K562 (cell line): ENCODE data around the gene GOLGA2. TPM values are rescaled to one million over a fixed set of nuclear protein-coding genes. Genes with fewer than 3 reads are reported as not detected.

ENCODE experiments used
- ATAC-seq: fragments of 200-7000 bp; cut with Tn5 transposase; 3 replicates; pipeline ENCODE4 v1.9.1; 2020; ENCODE audit warnings: moderate library complexity
- BruUV-seq: library from RNA; stranded (reverse); fragments of 400-500 nt; replicated peaks from 2 replicates; lab custom pipeline; 2021; lab: Mats Ljungman, UMichigan
- CTCF ChIA-PET: fragments of 300-600 bp; formaldehyde crosslinking; extraction: SDS; loops from one replicate; lab custom pipeline; 2021; ENCODE audit warnings: low intra/inter-chr PET ratio; lab: Yijun Ruan, JAX
- POLR2A ChIA-PET: fragments of 300-600, 350-650 bp; sonication (Branson Sonifier 250); formaldehyde crosslinking; extraction: SDS; loops from one replicate; lab custom pipeline; 2021; ENCODE audit warnings: antibody characterized with exemption, inconsistent platforms; lab: Yijun Ruan, JAX
- DNase-seq, 4 experiments: peaks; one replicate each; pipeline versions ENCODE4 v3.0.0 to v3.0.0-alpha.2; 2011 to 2018; ENCODE audit warnings: low spot score in 3 of 4, mixed read lengths in 3 of 4; ENCODE audit errors: extremely low read depth in 1 of 4
- FAIRE-seq: peaks from 2 replicates; lab custom pipeline; 2011; peaks lifted over from hg19 to GRCh38; lab: Jason Lieb, UNC
- H2AFZ ChIP-seq: 2 replicates; pipeline ENCODE4 v1.6.0; 2011; ENCODE audit warnings: low read depth, low read length, control low read depth, inconsistent platforms
- H3K27ac ChIP-seq: fragments of 200-600 bp; 3 replicates; pipeline ENCODE4 v1.8.0; 2011; ENCODE audit warnings: low read depth, mild to moderate bottlenecking, control low read depth, inconsistent platforms, low read length, moderate library complexity, mixed read lengths; ENCODE audit errors: extremely low read depth
- H3K27me3 ChIP-seq, 2 experiments: fragments of 300-600 bp in 1 of 2; 2 replicates in 1 of 2; 3 replicates in 1 of 2; pipeline versions ENCODE4 v1.6.0 to v1.8.0; 2011; ENCODE audit warnings: inconsistent platforms in 2 of 2, low read length in 2 of 2, mild to moderate bottlenecking in 1 of 2, mixed read lengths in 1 of 2, moderate library complexity in 1 of 2; ENCODE audit not compliant: control insufficient read depth in 2 of 2, insufficient read depth in 2 of 2
- H3K36me3 ChIP-seq: fragments of 300-600 bp; 3 replicates; pipeline ENCODE4 v1.8.0; 2011; ENCODE audit warnings: mild to moderate bottlenecking, low read length, inconsistent platforms; ENCODE audit not compliant: control insufficient read depth, insufficient read depth
- H3K4me1 ChIP-seq, 2 experiments: fragments of 200-600 bp in 1 of 2; replicated peaks in 1 of 2; 2 replicates in 1 of 2; 3 replicates in 1 of 2; pipeline versions ENCODE4 v1.5.1 to v1.8.0; 2011; ENCODE audit warnings: inconsistent platforms in 2 of 2, low read length in 2 of 2, mild to moderate bottlenecking in 1 of 2, mixed read lengths in 1 of 2, moderate library complexity in 1 of 2; ENCODE audit not compliant: control insufficient read depth in 2 of 2, insufficient read depth in 2 of 2
- H3K4me2 ChIP-seq: 2 replicates; pipeline ENCODE4 v1.6.1; 2011; ENCODE audit warnings: low read length, control low read depth, inconsistent platforms, mixed read lengths; ENCODE audit not compliant: insufficient read depth
- H3K4me3 ChIP-seq: fragments of 200-600 bp; sonication (generic), shearing (Covaris generic); 2 replicates; pipeline ENCODE4 v1.5.1; 2016; ENCODE audit warnings: control low read depth, inconsistent platforms
- H3K79me2 ChIP-seq: fragments of 200-600 bp; 3 replicates; pipeline ENCODE4 v1.8.0; 2011; ENCODE audit warnings: low read length, inconsistent platforms; ENCODE audit not compliant: control insufficient read depth, insufficient read depth
- H3K9ac ChIP-seq, 2 experiments: 2 replicates each; pipeline versions ENCODE4 v1.6.0 to v1.6.1; 2011; ENCODE audit warnings: low read depth in 2 of 2, low read length in 2 of 2, control low read depth in 1 of 2, inconsistent platforms in 1 of 2, mild to moderate bottlenecking in 1 of 2, mixed read lengths in 1 of 2; ENCODE audit not compliant: insufficient read depth in 1 of 2
- H3K9me1 ChIP-seq: one replicate; pipeline ENCODE4 v1.6.0; 2011; ENCODE audit warnings: inconsistent platforms, mild to moderate bottlenecking, low read length, moderate library complexity; ENCODE audit not compliant: control insufficient read depth, insufficient read depth
- H3K9me3 ChIP-seq: replicated peaks from 2 replicates; pipeline ENCODE4 v1.5.1; 2011; ENCODE audit warnings: low read depth, low read length, inconsistent platforms; ENCODE audit not compliant: control insufficient read depth, insufficient read depth
- H4K20me1 ChIP-seq: replicated peaks from 2 replicates; pipeline ENCODE4 v1.6.1; 2011; ENCODE audit warnings: low read length, inconsistent platforms, mixed read lengths; ENCODE audit not compliant: control insufficient read depth, insufficient read depth
- CCNT2 ChIP-seq: IDR thresholded peaks from 2 replicates; pipeline ENCODE4 v1.6.1; 2011; ENCODE audit warnings: borderline replicate concordance, low read depth, mild to moderate bottlenecking, moderate library complexity, mixed read lengths, low read length; ENCODE audit not compliant: insufficient read length; ENCODE audit errors: extremely low read depth
- HDAC2 ChIP-seq: fragments of 450-650 bp; IDR thresholded peaks from 2 replicates; pipeline ENCODE4 v1.6.1; 2016; ENCODE audit warnings: mild to moderate bottlenecking
- MCM7 ChIP-seq, 2 experiments: fragments of 450-650 bp; IDR thresholded peaks; 2 replicates each; pipeline ENCODE4 v1.6.1; 2016 to 2018
- NFE2L1 ChIP-seq: fragments of 450-650 bp; IDR thresholded peaks from 2 replicates; pipeline ENCODE4 v1.6.1; 2016; ENCODE audit warnings: missing genetic modification characterization, low read depth, mild to moderate bottlenecking, missing compliant biosample characterization, moderate library complexity, borderline replicate concordance
- RBM14 ChIP-seq: fragments of 200-400 bp; formaldehyde crosslinking; IDR thresholded peaks from 2 replicates; pipeline ENCODE4 v1.6.1; 2018; ENCODE audit warnings: low read depth, mild to moderate bottlenecking, low read length, moderate library complexity, borderline replicate concordance; ENCODE audit not compliant: insufficient read depth
- RHOXF2B ChIP-seq: fragments of 250-450 bp; sonication (Bioruptor Pico); conservative IDR thresholded peaks from 2 replicates; pipeline ENCODE4 v1.5.1; 2021
- SMAD4 ChIP-seq: fragments of 250-450 bp; sonication (Bioruptor Pico); conservative IDR thresholded peaks from 2 replicates; pipeline ENCODE4 v1.8.0; 2021; ENCODE audit warnings: inconsistent platforms, mild to moderate bottlenecking, moderate library complexity
- SP2 ChIP-seq: IDR thresholded peaks from 2 replicates; pipeline ENCODE4 v1.6.1; 2011; ENCODE audit warnings: mild to moderate bottlenecking, low read depth, low read length, moderate library complexity; ENCODE audit not compliant: poor library complexity, severe bottlenecking; ENCODE audit errors: extremely low read depth
- U2AF2 ChIP-seq: fragments of 200-400 bp; formaldehyde crosslinking; optimal IDR thresholded peaks from 2 replicates; pipeline ENCODE3; 2017; ENCODE audit warnings: low read depth, mild to moderate bottlenecking, low read length
- ZNF311 ChIP-seq: fragments of 250-450 bp; sonication (Bioruptor Pico); IDR thresholded peaks from 2 replicates; pipeline ENCODE4 v1.4.0; 2020; ENCODE audit warnings: mild to moderate bottlenecking, moderate library complexity
- ZNF347 ChIP-seq: fragments of 450-650 bp; formaldehyde crosslinking; IDR thresholded peaks from 2 replicates; pipeline ENCODE4 v1.4.0; 2020; ENCODE audit warnings: low read depth, mild to moderate bottlenecking, moderate library complexity
- WGBS: fragments of 100-300 bp; shearing (Covaris generic); methylation state at CpG from one replicate; pipeline ENCODE4 v1.1.6; 2016; ENCODE audit warnings: low coverage, mixed read lengths; ENCODE audit not compliant: insufficient coverage; ENCODE audit errors: missing lambda C conversion rate; 5-methylcytosine and 5-hydroxymethylcytosine counted together
- in situ Hi-C: fragments of 300-500 bp; cut with MboI; formaldehyde crosslinking; loops from 4 replicates; pipeline ENCODE4 v1.15.0; 2018; ENCODE audit warnings: inconsistent platforms, mixed read lengths
- intact Hi-C: fragments of 100-400 bp; cut with micrococcal nuclease; formaldehyde crosslinking; loops from 2 replicates; pipeline ENCODE4 v1.14.2; 2022
- polyA plus RNA-seq, 8 experiments: library from polyadenylated mRNA; depleted of rRNA in 4 of 8; stranded (reverse) in 5 of 8; unstranded in 3 of 8; fragments of >200 nt; fragmentation: Nextera tagmentation in 2 of 8; fragmentation: Illumina TruSeq in 1 of 8; extraction: Ambion mirVana in 2 of 8; extraction: Trizol in 1 of 8; gene quantifications; 2 replicates each; pipeline versions ENCODE4 v1.2.1 to v1.2.3, GENCODE V29; 2011 to 2014; ENCODE audit warnings: inconsistent platforms in 1 of 8, missing spikeins in 1 of 8
- total RNA-seq, 7 experiments: library from RNA; depleted of rRNA in 6 of 7; stranded (reverse); fragments of >200 nt in 6 of 7; fragmentation: Illumina TruSeq in 2 of 7; extraction: Trizol in 2 of 7; gene quantifications; 2 replicates each; pipeline versions ENCODE4 v1.2.1 to v1.2.3, GENCODE V29; 2011 to 2021; ENCODE audit warnings: low replicate concordance in 1 of 7
- TF ChIP-seq, protein P1 (sequence below): IDR thresholded peaks from 3 replicates; pipeline ENCODE4 v1.6.1; 2011; ENCODE audit warnings: borderline replicate concordance, mild to moderate bottlenecking; ENCODE audit not compliant: insufficient read length, insufficient read depth
- TF ChIP-seq, protein P2 (sequence below), 3 experiments: IDR thresholded peaks in 2 of 3; conservative IDR thresholded peaks in 1 of 3; 2 replicates each; pipeline ENCODE4 v1.5.1; 2011 to 2012; ENCODE audit warnings: low read length in 3 of 3, mild to moderate bottlenecking in 3 of 3, control low read depth in 2 of 3, improper control_type of control experiment in 1 of 3, inconsistent platforms in 1 of 3, low read depth in 1 of 3, mixed read lengths in 1 of 3, moderate library complexity in 1 of 3; ENCODE audit not compliant: insufficient read depth in 2 of 3
- TF ChIP-seq, protein P3 (sequence below): fragments of 250-450 bp; sonication (Bioruptor Pico); IDR thresholded peaks from 2 replicates; pipeline ENCODE4 v1.4.0; 2020; ENCODE audit warnings: mild to moderate bottlenecking, moderate library complexity

The GOLGA2 gene
- total and polyA plus RNA-seq, 9 of the 15 experiments (the other 6 are each of a cell fraction or from before 2014, with no cell fraction given): 15.7 to 138 (median 76.0) TPM

DNA sequence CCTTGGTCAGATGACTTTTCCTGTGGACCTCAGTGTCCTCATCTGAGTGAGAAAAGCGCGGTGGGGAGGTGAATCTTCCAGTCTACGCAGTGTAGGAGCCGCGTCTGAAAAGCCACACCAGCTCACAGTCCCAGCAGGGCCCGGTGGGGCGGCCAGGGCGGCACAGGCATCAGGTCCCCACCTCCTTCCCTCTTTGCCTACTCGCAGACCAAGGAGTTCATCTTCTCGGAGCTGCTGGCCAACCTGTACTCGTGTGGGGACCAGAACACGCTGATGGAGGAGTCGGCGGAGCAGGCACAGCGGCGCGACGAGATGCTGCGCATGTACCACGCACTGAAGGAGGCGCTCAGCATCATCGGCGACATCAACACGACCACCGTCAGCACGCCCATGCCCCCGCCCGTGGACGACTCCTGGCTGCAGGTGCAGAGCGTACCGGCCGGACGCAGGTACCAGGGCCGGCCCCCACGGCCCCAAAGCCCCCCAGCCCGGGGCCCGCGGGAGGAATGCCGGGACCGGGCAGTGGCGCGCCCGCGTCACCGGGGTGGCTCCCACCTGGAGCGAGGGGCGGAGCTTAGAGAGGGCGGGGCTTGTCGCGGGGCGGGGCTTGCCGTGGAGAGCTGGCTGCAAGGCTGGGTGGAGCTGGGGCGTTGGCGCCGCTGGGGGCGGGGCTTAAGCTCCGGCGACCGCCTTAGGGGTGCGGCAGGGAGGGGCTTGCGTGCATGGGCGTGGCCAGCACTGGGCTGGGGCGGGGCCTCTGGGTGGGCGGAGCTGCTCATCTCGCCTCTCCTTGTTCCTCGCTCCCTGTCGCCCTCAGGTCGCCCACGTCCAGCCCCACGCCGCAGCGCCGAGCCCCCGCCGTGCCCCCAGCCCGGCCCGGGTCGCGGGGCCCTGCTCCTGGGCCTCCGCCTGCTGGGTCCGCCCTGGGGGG is 25.6 kb downstream of the GOLGA2 start:
- FAIRE-seq (peak; percentile 95), DNase-seq (peak; percentile 100), ATAC-seq (peak; percentile 88)
- peak overlapping the region; percentile 94 for H3K4me2 ChIP-seq
- H3K36me3 ChIP-seq: peaks cover 17% of the 10 kb centered on the region; the same call in 2 of the 3 replicates
- H4K20me1 ChIP-seq: peaks cover 5% of the 10 kb centered on the region; the same call in 1 of the 2 replicates
- in situ Hi-C loops (loop anchor here (10.0 kb wide), 1 partner anchor 445 kb away; no protein-coding TSS in a partner anchor), intact Hi-C loops (loop anchor here (2.0 kb wide), 2 partner anchors 27 to 31 kb away; partner anchors contain the start of genes GOLGA2 and SWI5)
- WGBS: 2% methylated on average over 78 of the region's 81 CpGs
- no TSS peak for BruUV-seq
- H3K4me1 ChIP-seq: peaks cover 61 to 73% of the 10 kb centered on the region in 2 experiments
- ChIA-PET CTCF (interaction anchor here (0.6 kb wide), 1 partner anchor 11 kb away, joined by 3 read pairs; no protein-coding TSS in a partner anchor), POLR2A (interaction anchor here (0.6 to 2.1 kb wide), 12 partner anchors 9 to 138 kb away, joined by 3 to 27 read pairs (median 4); no protein-coding TSS in a partner anchor)
- H3K4me3 ChIP-seq: peak overlapping the region; percentile 72
- H3K27me3 ChIP-seq: no peaks in the 10 kb centered on the region
- no peaks in the 10 kb centered on the region for H3K9me1 ChIP-seq
- peaks cover 29% of the 10 kb centered on the region; the same call in 2 of the 3 replicates for H3K79me2 ChIP-seq
- H2AFZ ChIP-seq: peak overlapping the region; percentile 95
- H3K9ac ChIP-seq: peak overlapping the region; percentile 67 to 96
- no peaks in the 10 kb centered on the region for H3K9me3 ChIP-seq
- peak overlapping the region; percentile 61 for H3K27ac ChIP-seq
- TF ChIP-seq HDAC2 (peak; percentile 73), ZNF311 (CRISPR knock-in tag) (no peak), CCNT2 (no peak), SMAD4 (CRISPR knock-in tag) (peak; percentile 63; the same call in 1 of the 2 replicates), SP2 (no peak), RHOXF2B (CRISPR knock-in tag) (0 out of 2 replicates have a peak, but pooled peaks have one; percentile 43), ZNF347 (CRISPR knock-in tag) (no peak), U2AF2 (no peak), RBM14 (no peak), NFE2L1 (no peak), MCM7 (IDR thresholded peaks at IDR 0.05) (no peak)
- TF ChIP-seq, protein P1, sequence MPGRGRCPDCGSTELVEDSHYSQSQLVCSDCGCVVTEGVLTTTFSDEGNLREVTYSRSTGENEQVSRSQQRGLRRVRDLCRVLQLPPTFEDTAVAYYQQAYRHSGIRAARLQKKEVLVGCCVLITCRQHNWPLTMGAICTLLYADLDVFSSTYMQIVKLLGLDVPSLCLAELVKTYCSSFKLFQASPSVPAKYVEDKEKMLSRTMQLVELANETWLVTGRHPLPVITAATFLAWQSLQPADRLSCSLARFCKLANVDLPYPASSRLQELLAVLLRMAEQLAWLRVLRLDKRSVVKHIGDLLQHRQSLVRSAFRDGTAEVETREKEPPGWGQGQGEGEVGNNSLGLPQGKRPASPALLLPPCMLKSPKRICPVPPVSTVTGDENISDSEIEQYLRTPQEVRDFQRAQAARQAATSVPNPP: no peak
- TF ChIP-seq, protein P2, sequence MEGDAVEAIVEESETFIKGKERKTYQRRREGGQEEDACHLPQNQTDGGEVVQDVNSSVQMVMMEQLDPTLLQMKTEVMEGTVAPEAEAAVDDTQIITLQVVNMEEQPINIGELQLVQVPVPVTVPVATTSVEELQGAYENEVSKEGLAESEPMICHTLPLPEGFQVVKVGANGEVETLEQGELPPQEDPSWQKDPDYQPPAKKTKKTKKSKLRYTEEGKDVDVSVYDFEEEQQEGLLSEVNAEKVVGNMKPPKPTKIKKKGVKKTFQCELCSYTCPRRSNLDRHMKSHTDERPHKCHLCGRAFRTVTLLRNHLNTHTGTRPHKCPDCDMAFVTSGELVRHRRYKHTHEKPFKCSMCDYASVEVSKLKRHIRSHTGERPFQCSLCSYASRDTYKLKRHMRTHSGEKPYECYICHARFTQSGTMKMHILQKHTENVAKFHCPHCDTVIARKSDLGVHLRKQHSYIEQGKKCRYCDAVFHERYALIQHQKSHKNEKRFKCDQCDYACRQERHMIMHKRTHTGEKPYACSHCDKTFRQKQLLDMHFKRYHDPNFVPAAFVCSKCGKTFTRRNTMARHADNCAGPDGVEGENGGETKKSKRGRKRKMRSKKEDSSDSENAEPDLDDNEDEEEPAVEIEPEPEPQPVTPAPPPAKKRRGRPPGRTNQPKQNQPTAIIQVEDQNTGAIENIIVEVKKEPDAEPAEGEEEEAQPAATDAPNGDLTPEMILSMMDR (IDR thresholded peaks at IDR 0.05 in 2 of 3, conservative IDR thresholded peaks at IDR 0.05 in 1 of 3; ENCODE audit: insufficient read depth in 2 of 3, low read depth in 1 of 3, low read length in 3 of 3): no peak; a peak in 1 of 6 replicates
- TF ChIP-seq, protein P3, sequence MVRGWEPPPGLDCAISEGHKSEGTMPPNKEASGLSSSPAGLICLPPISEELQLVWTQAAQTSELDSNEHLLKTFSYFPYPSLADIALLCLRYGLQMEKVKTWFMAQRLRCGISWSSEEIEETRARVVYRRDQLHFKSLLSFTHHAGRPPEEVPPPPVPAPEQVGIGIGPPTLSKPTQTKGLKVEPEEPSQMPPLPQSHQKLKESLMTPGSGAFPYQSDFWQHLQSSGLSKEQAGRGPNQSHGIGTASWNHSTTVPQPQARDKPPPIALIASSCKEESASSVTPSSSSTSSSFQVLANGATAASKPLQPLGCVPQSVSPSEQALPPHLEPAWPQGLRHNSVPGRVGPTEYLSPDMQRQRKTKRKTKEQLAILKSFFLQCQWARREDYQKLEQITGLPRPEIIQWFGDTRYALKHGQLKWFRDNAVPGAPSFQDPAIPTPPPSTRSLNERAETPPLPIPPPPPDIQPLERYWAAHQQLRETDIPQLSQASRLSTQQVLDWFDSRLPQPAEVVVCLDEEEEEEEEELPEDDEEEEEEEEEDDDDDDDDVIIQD (CRISPR knock-in tag): peak; percentile 84; the same call in 1 of the 2 replicates
